ENCODE data around the gene DNAJC22.

- no peak for TF ChIP-seq CTCF (IDR thresholded peaks at IDR 0.05; ENCODE audit: insufficient read depth, low read length, poor library complexity, severe bottlenecking)
- no peak for TF ChIP-seq EZH2phosphoT487 (conservative IDR thresholded peaks at IDR 0.05; ENCODE audit: low read length)
These were observed 23.1 kb upstream of the DNAJC22 start for GRCh38 chr12:49323524-49324097.
